Testis (tissue), 2 donors: ENCODE data around the gene MOV10L1.

Experiments used
- POLR2A ChIP-seq: fragments of 450-650 bp; IDR thresholded peaks from one replicate; pipeline ENCODE4 v1.6.1; 2017; ENCODE audit warnings: antibody characterized with exemption, mild to moderate bottlenecking, moderate library complexity
- TF ChIP-seq, protein P1 (sequence below), 3 experiments: fragments of 450-650 bp in 2 of 3; fragments of 200-600 bp in 1 of 3; sonication (generic) in 1 of 3; IDR thresholded peaks; one replicate each; pipeline ENCODE4 v1.5.1; 2016 to 2019; ENCODE audit warnings: antibody characterized with exemption in 3 of 3, mild to moderate bottlenecking in 2 of 3, moderate library complexity in 1 of 3

DNA sequence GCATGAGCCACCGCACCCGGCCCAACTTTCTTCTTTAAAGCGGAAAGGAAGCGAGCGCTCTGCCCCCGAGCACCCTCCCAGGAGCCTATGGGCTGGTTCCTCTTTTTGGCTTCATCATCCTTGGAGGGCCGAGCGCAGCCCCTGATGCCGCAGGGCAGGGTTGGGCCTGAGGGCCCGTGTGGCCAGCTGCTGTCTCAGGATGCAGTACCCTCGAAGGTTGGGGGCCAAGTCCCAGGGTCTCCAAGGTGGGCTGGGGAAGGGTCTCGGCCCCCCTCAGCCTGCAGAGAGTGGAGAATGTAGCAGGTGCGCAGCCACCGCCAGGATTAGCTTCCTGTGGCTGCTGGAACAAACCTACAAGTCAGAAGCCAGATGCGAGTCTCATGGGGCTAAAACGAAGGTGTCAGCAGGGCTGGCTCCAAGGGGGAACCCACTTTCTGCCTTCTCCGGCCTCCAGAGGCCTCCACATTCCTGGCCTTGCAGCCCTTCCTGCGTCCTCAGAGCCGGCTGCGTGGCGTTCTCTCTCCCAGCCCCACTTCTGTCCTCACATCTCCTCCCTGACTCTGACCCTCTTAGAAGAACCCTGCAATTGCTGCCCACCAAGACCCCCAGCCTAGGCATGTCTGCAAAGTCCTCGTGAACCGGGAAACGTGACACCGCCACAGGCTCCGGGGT is 83.6 kb downstream of the MOV10L1 start:
- no peak for TF ChIP-seq POLR2A
- TF ChIP-seq, protein P1, sequence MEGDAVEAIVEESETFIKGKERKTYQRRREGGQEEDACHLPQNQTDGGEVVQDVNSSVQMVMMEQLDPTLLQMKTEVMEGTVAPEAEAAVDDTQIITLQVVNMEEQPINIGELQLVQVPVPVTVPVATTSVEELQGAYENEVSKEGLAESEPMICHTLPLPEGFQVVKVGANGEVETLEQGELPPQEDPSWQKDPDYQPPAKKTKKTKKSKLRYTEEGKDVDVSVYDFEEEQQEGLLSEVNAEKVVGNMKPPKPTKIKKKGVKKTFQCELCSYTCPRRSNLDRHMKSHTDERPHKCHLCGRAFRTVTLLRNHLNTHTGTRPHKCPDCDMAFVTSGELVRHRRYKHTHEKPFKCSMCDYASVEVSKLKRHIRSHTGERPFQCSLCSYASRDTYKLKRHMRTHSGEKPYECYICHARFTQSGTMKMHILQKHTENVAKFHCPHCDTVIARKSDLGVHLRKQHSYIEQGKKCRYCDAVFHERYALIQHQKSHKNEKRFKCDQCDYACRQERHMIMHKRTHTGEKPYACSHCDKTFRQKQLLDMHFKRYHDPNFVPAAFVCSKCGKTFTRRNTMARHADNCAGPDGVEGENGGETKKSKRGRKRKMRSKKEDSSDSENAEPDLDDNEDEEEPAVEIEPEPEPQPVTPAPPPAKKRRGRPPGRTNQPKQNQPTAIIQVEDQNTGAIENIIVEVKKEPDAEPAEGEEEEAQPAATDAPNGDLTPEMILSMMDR (IDR thresholded peaks at IDR 0.05): no peak
